Parathyroid adenoma (tissue), 2 donors: ENCODE results near the gene EED.

Experiments
- H2AFZ ChIP-seq: fragments of 300-600 bp; sonication (generic); one replicate; pipeline ENCODE4 v1.7.0; 2017; ENCODE audit warnings: antibody characterized with exemption, mild to moderate bottlenecking
- H3K27ac ChIP-seq: fragments of 300-600 bp; sonication (generic); one replicate; pipeline ENCODE4 v1.7.0; 2017
- H3K27me3 ChIP-seq: fragments of 300-600 bp; sonication (generic); one replicate; pipeline ENCODE4 v1.7.0; 2017; ENCODE audit warnings: low read length; ENCODE audit not compliant: control insufficient read depth, insufficient read depth
- H3K36me3 ChIP-seq: fragments of 300-600 bp; sonication (generic); one replicate; pipeline ENCODE4 v1.7.0; 2017; ENCODE audit warnings: low read length; ENCODE audit not compliant: control insufficient read depth, insufficient read depth
- H3K4me1 ChIP-seq: fragments of 300-600 bp; sonication (generic); one replicate; pipeline ENCODE4 v1.7.0; 2017; ENCODE audit warnings: control low read depth
- H3K4me2 ChIP-seq: fragments of 300-600 bp; sonication (generic); one replicate; pipeline ENCODE4 v1.7.0; 2017; ENCODE audit warnings: low read length
- H3K4me3 ChIP-seq: fragments of 300-600 bp; sonication (generic); one replicate; pipeline ENCODE4 v1.7.0; 2017; ENCODE audit warnings: low read depth, low read length
- H3K79me2 ChIP-seq: fragments of 300-600 bp; sonication (generic); one replicate; pipeline ENCODE4 v1.7.0; 2017; ENCODE audit warnings: control low read depth
- H3K9ac ChIP-seq: fragments of 300-600 bp; sonication (generic); one replicate; pipeline ENCODE4 v1.7.0; 2017; ENCODE audit warnings: mild to moderate bottlenecking
- H3K9me3 ChIP-seq: fragments of 300-600 bp; sonication (generic); one replicate; pipeline ENCODE4 v1.7.0; 2017; ENCODE audit warnings: low read length; ENCODE audit not compliant: control insufficient read depth
- TF ChIP-seq, protein P1 (sequence below): fragments of 300-600 bp; sonication (generic); IDR thresholded peaks from one replicate; pipeline ENCODE4 v1.7.0; 2017; ENCODE audit warnings: antibody characterized with exemption, mild to moderate bottlenecking
- donor health status: primary hyperparathyroidism.

EED gene

DNA sequence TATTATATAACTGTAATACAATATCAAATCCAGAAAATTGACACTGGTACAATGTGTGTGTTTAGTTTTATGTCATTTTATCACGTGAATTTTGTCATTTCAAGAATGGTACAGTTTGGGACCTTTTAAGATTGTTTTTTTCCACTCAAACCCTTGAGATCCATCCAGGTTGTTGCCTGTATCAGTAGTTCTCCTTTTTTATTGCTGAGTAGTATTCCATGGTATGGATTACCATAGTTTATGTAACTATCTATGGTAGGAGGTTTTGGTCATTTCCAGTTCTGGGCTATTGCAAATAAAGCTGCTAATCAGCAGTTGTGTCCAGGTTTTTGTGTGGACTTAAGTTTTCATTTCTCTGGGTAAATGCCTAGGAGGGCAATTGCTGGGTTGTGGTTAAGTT, 25.1 kb downstream of the EED start:
- no peaks in the 10 kb centered on the region for H3K9me3 ChIP-seq
- H3K27ac ChIP-seq: no peak overlapping the region
- TF ChIP-seq, protein P1, sequence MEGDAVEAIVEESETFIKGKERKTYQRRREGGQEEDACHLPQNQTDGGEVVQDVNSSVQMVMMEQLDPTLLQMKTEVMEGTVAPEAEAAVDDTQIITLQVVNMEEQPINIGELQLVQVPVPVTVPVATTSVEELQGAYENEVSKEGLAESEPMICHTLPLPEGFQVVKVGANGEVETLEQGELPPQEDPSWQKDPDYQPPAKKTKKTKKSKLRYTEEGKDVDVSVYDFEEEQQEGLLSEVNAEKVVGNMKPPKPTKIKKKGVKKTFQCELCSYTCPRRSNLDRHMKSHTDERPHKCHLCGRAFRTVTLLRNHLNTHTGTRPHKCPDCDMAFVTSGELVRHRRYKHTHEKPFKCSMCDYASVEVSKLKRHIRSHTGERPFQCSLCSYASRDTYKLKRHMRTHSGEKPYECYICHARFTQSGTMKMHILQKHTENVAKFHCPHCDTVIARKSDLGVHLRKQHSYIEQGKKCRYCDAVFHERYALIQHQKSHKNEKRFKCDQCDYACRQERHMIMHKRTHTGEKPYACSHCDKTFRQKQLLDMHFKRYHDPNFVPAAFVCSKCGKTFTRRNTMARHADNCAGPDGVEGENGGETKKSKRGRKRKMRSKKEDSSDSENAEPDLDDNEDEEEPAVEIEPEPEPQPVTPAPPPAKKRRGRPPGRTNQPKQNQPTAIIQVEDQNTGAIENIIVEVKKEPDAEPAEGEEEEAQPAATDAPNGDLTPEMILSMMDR: no peak
- no peak overlapping the region for H2AFZ ChIP-seq
- no peak overlapping the region for H3K9ac ChIP-seq
- no peaks in the 10 kb centered on the region for H3K27me3 ChIP-seq
- no peak overlapping the region for H3K4me3 ChIP-seq
- no peaks in the 10 kb centered on the region for H3K4me1 ChIP-seq
- peaks cover 2% of the 10 kb centered on the region for H3K79me2 ChIP-seq
- no peaks in the 10 kb centered on the region for H3K36me3 ChIP-seq
- no peak overlapping the region for H3K4me2 ChIP-seq

DNA sequence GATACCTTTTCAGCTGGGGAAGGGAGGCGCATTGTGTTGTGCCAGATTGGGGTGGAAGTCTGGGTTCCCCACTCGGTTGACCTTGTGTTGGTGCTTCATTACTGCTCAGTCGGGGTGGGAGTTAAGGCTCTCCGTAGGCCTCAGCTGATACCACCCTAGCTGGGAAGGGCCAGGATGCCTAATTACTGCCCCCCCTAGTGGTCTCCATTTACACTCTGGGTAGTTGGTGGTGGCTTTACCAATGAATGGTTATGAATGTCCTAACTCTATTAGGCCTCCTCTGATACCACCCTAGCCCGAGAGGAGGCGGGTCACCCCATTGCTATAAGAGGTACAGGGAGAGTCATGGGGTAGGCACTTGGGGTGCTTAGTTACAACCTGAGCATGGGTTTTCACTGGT, 29.9 kb downstream of the EED start:
- H3K9ac ChIP-seq: no peak overlapping the region
- H3K9me3 ChIP-seq: no peaks in the 10 kb centered on the region
- H3K36me3 ChIP-seq: no peaks in the 10 kb centered on the region
- no peak overlapping the region for H3K4me2 ChIP-seq
- H3K4me3 ChIP-seq: no peak overlapping the region
- peaks cover 2% of the 10 kb centered on the region for H3K79me2 ChIP-seq
- H2AFZ ChIP-seq: no peak overlapping the region
- no peaks in the 10 kb centered on the region for H3K27me3 ChIP-seq
- H3K27ac ChIP-seq: no peak overlapping the region
- TF ChIP-seq, protein P1: no peak
- no peaks in the 10 kb centered on the region for H3K4me1 ChIP-seq

DNA sequence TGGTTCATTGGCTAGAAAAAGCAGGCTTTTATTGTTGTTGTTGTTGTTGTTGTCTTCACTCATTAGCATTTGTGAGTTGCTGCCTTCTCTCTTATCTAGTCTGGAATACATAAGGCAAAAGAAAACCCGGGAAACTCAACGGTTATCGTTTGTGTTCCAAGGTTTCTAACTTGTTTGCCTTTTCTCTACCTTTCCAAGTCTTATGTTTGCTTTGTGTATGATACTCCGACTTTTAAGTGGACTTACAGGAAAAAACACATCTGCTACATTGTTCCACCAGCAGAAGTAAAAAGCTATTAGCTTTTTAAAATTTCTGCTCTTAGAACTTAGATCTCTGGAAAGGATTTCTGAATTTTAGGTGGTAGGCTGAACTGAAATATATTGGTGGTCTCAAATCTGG, 30.4 kb downstream of the EED start:
- Histone ChIP-seq H3K27ac (no peak overlapping the region), H3K36me3 (no peaks in the 10 kb centered on the region), H3K4me3 (no peak overlapping the region), H3K9ac (no peak overlapping the region), H3K79me2 (peaks cover 2% of the 10 kb centered on the region), H3K27me3 (no peaks in the 10 kb centered on the region), H2AFZ (no peak overlapping the region), H3K9me3 (no peaks in the 10 kb centered on the region), H3K4me1 (no peaks in the 10 kb centered on the region), H3K4me2 (no peak overlapping the region)
- TF ChIP-seq, protein P1: no peak

DNA sequence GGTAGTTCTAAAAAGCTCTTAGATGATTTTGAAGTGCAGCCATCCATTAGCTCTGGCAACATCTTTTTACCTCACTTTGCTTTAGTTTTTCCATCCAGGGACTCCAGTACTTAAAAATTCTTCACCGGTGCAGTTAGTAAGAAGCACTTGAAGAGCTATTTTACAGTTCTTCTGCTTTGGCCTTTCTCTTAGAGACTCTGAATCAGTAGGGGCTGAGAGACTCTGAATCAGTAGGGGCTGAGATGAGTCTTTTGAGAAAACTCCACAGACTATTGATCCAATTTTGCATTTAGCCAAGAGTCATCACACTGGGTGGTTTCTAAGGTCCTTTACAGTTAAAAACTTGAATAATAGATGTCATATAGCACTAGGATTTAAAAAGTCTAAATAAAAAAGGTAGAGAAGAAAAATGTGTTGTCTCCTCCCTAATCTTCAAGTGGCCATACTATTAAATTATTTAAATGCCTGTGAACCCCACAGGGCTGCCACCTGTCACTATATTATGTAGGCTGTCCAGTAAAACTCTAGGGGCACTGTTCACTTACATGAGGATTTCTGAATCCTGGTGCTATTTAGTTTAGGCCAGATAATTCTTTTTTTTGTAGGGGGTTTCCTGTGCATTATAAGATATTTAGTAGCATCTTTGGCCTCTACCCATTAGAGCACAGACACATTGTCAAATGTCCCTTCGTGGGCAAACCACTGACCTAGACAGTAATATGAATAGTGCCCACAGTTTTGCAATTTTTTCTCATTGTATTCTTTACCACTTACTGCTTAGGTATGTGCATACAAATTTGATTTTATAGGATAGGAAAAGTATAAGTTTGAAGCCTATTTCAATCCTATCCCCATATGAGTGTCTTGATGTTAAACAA, 31.2 kb downstream of the EED start:
- Histone ChIP-seq H3K36me3 (no peaks in the 10 kb centered on the region), H3K27ac (no peak overlapping the region), H3K9ac (no peak overlapping the region), H2AFZ (no peak overlapping the region), H3K9me3 (no peaks in the 10 kb centered on the region), H3K4me3 (no peak overlapping the region), H3K79me2 (peaks cover 2% of the 10 kb centered on the region), H3K4me1 (no peaks in the 10 kb centered on the region), H3K4me2 (no peak overlapping the region), H3K27me3 (no peaks in the 10 kb centered on the region)
- TF ChIP-seq, protein P1: no peak

DNA sequence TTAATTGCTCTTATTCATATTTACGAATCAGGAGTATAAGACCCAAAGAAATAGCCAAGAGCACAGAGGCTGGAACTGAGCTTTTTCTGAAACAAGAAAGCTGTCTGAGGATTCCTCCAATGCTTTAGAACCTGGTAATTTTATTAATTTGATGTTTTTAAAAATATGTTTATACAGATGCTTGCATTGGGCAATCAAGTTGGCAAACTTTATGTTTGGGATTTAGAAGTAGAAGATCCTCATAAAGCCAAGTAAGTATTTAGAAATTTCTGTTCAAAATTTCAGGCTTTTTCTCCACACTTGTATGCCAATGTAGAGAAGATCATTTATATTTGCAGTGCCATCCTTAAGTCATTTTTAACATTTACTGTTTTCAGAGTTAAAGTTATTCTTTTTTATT, 33.2 kb downstream of the EED start:
- no peaks in the 10 kb centered on the region for H3K27me3 ChIP-seq
- no peak overlapping the region for H3K4me3 ChIP-seq
- TF ChIP-seq, protein P1: no peak
- H3K27ac ChIP-seq: no peak overlapping the region
- H3K9me3 ChIP-seq: no peaks in the 10 kb centered on the region
- H3K4me1 ChIP-seq: no peaks in the 10 kb centered on the region
- no peak overlapping the region for H3K9ac ChIP-seq
- no peak overlapping the region for H3K4me2 ChIP-seq
- no peak overlapping the region for H2AFZ ChIP-seq
- peaks cover 2% of the 10 kb centered on the region for H3K79me2 ChIP-seq
- no peaks in the 10 kb centered on the region for H3K36me3 ChIP-seq
